RWPE1 (cell line): Measurements from ENCODE around the gene FAHD1.

Source experiments
- CTCF ChIA-PET: fragments of 350-600 bp; sonication (Branson Sonifier 250); formaldehyde crosslinking; extraction: SDS; loops from one replicate; lab custom pipeline; 2021; lab: Yijun Ruan, JAX
- POLR2A ChIA-PET: fragments of 400-600 bp; formaldehyde crosslinking; extraction: SDS; loops from one replicate; lab custom pipeline; 2020; ENCODE audit warnings: antibody characterized with exemption; ENCODE audit not compliant: low non-redundant PET; lab: Yijun Ruan, JAX
- DNase-seq: peaks from one replicate; pipeline ENCODE4 v3.0.0; 2012; ENCODE audit warnings: low spot score
- H3K27ac ChIP-seq: fragments of 450-650 bp; 2 replicates; pipeline ENCODE4 v1.5.1; 2017
- CTCF ChIP-seq: fragments of 450-650 bp; conservative IDR thresholded peaks from 2 replicates; pipeline ENCODE4 v1.5.1; 2017; ENCODE audit warnings: low read depth, mild to moderate bottlenecking

Gene FAHD1

GRCh38 chr16:1826691-1827573, at the start of gene FAHD1, which contains the start of gene HAGH:
TSS of gene FAHD1 (plus strand) at chr16:1827206. CDS start at chr16:1827239, 33 bp downstream.
TSS of gene HAGH (minus strand) at chr16:1826825. CDS start at chr16:1826787, 38 bp downstream.
- no peak for TF ChIP-seq CTCF
- DNase-seq = peak; percentile 99
- H3K27ac ChIP-seq = peak within 1 kb of the TSS; percentile 87
- CTCF ChIA-PET = interaction anchor here (0.5 to 0.6 kb wide), 4 partner anchors 12 to 361 kb away, joined by 3 to 4 read pairs (median 3); no protein-coding TSS in a partner anchor
- POLR2A ChIA-PET = interaction anchor here (0.6 to 2.5 kb wide), 3 partner anchors 23 to 129 kb away, joined by 3 to 7 read pairs (median 6); partner anchors contain the start of genes NUBP2 and SPSB3

GRCh38 chr16:1777375-1778199, 49.4 kb upstream of the FAHD1 start:
- no peak for TF ChIP-seq CTCF
- DNase-seq = no peak
- POLR2A ChIA-PET = no interaction called here
- CTCF ChIA-PET = no interaction called here
- H3K27ac ChIP-seq = peak overlapping the region; percentile 92

GRCh38 chr16:1778200-1779179, 48.5 kb upstream of the FAHD1 start:
- TF ChIP-seq CTCF = no peak
- peak overlapping the region; percentile 92 for H3K27ac ChIP-seq
- CTCF ChIA-PET = no interaction called here
- no peak for DNase-seq
- POLR2A ChIA-PET = no interaction called here

- CTCF ChIA-PET = no interaction called here
- DNase-seq = no peak
These were observed 47.7 kb upstream of the FAHD1 start for GRCh38 chr16:1779234-1779701.

More at GRCh38 chr16:1779234-1779701, 47.7 kb upstream of the FAHD1 start:
- POLR2A ChIA-PET = no interaction called here
- no peak for TF ChIP-seq CTCF
- H3K27ac ChIP-seq = peak overlapping the region; percentile 92
